Hematopoietic multipotent progenitor cell treated with erythropoietin and hydrocortisone succinate and interleukin-3 and kit ligand, for 15 days (in vitro differentiated cells): ENCODE measurements around the gene IZUMO1.
"Not testable (repeated sequence)": the region's sequence is repeated elsewhere in the genome, so short reads cannot be mapped to it uniquely, and the experiment has no call there.

ENCODE experiments used
- DNase-seq: peaks from one replicate; pipeline ENCODE4 v3.0.0-alpha.2; 2015; ENCODE audit warnings: low spot score

IZUMO1 gene

DNA sequence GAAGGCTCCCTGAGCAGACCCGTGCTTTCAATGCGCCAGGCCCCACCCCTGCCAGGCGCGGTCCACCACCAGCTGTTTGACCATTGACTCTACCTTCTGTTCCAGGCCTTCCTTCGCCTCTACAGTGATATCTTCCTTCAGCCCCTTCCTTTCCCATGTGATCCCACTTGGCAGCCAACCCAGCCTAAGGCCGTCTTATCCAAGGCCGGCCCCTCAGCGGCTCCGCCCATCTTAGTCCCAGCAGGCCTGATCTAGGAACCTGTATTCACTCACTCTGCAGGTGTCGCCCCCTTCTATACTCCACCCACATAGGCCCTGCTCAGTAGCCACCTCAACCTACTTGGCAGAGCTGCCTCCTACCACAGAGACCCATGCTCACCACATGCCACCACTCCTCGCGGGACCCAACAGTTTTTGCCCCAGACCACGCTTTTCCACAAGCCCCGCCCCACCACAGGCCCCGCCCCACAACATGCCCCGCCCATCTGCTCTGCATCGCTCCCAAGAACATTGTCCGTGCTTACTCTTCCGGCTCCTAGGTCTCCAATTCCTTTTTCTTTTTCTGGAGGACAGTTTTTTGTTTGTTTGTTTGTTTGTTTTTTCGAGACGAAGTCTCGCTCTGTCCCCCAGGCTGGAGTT, 9.2 kb downstream of the IZUMO1 start:
- DNase-seq, result no peak

DNA sequence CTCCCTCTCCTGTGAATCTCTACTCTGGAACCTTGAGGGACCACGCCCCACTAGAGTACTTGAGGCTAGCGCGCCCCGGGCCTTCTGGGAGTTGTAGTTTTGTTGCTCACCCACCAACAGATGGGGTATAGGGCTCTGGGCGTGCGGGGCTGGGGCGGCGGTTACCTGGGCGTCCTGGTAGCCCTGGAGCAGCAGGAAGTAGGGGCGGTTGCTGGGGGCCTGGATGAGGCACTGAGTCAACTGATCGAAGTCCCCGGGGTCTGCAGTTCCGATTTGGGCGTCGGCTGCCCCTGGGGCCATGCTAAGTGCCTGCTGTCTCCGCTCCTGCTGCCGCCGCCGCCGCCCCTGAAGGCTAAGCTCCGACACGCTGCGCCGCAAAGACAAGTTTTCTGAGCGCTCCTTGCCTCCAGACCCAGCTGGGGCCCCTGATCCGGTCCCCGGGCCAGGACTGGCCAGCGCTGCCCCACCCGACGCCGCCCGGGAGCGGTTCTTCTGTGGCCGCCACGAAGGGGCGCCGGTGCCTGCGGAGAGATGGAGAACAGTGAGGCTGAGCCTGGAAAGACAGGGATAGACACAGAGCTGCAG, 11.6 kb downstream of the IZUMO1 start:
- no peak for DNase-seq

DNA sequence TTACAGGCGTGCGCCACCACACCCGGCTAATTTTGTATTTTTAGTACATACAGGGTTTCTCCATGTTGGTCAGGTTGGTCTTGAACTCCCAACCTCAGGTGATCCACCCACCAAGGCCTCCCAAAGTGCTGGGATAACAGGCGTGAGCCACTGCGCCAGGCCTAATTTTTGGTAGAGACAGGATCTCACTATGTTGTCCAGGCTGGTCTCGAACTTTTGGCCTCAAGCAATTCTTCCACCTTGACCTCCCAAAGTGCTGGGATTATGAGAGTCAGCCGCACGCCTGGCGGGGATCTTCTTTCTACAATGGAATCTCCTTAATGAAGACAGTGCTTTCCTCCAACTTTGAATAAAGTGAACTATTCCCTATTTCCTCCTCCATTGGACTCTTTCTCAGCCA, 12.1 kb downstream of the IZUMO1 start:
- no peak for DNase-seq

DNA sequence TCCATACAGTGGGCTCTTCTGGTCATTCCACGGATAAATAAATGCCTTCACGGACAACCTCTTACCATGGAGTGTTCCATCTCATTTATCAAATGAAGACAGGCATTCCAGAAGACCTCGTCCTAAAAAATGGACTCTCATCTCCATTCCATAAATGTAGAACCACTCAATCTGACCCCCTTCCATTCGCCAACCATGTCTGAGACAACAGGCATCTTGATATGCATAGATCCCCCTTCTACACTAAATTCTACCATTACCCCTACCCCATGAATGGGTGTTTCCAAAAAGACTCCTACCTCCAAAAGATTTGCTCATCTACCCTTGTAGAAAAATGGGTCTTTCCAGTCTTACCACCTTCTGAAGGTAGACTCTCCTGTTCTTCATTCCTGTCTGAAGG, 15.3 kb downstream of the IZUMO1 start:
- no peak for DNase-seq

DNA sequence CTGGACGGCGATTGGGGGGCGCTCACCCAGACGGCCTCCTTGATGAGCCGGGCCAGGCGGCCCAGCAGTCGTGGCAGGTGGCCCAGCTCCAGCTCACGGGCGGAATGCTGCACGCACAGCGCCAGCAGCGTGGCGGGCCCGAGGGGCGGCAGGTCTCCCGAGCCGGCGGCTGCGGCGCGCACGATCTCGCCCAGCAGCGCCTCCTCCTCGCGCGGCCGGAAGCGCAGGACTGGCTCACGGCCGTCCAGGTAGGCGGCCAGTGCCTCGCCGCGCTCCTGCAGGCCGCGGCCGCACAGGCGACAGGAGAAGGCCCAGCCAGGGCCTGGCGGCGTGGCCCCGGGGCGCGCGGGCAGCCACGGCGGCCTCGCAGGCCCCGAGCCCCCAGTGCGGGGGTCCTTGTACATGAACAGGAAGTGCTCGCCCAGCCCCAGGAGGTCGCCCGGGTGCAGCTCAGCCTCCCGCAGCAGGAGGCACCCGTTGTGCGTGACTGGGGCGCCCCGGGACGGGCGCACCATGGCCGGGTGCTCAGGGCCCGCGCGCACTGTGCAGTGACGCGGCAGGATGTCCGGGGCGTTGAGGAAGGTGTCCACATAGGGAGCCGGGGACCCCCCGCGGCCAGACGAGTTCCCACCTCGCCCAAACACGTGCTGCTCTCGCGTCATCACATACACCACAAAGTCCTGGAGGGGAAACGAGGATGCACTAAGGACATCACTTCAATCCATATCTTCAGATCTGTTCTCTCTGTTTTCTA, 17.6 kb downstream of the IZUMO1 start:
- DNase-seq, result no peak

DNA sequence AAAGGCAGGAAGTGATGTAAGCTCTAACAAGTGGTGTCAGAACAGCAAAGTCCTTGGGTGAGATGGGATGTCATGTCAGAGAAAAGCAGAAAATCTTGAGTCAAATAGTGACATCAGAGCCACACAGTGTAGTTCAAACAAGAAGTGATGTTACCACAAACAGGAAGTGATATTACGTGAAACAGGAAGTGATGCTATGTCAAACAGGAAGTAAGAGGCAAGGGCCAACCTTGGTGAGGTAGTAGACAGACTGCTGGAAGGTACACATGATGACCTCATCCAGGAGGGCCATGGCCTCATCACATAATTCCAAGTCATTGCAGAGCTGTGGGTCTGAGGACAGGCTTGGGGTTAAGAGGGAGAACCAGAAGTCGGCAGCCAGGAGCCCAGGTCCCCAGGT, 20.2 kb downstream of the IZUMO1 start:
- DNase-seq, result no peak

DNA sequence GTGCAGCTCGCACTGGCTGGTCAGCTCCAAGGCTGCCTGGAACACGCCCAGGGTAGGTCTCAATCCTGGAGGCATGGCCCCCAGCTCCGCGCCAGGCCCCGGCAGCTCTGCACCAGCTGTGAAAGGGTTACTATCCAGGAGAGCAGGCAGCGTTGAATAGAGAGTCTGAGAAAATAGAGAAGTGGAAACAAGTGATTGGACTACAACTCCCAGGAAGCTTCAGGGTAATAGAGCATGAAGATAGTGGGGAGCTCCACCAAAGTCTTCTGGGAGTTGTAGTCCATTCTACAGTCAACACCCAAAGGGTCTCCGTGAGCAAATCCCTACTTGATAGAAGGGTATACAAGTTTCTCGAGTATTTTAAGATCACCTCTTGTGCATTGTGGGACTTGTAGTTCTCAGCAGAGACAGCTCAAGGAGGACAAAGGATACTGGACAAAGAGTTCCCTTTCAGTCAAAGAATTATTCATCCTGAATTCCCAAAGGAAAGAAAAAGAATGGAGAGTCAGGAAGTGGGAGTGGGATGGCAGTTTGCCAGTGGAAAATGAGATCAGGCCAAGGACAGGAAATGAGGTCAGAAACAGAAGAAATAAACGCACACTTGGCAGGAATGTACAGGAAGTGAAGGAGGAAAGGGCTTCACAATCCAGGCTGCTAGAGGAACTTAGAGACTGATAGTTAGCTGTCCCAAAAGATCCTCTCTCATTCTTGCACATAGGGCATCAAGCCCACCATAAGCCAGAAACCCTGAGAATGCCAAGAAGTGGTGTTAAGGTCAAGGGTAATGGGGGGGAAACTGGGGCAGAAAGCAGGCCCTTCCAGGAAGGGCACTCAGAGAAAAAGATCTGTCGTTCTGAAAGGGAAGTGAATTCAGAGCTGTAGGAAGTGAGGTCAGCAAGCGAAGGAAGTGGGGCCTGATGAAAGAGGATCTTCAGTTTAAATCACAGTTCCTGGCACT, 21.6 kb downstream of the IZUMO1 start:
- peak; percentile 62 for DNase-seq

DNA sequence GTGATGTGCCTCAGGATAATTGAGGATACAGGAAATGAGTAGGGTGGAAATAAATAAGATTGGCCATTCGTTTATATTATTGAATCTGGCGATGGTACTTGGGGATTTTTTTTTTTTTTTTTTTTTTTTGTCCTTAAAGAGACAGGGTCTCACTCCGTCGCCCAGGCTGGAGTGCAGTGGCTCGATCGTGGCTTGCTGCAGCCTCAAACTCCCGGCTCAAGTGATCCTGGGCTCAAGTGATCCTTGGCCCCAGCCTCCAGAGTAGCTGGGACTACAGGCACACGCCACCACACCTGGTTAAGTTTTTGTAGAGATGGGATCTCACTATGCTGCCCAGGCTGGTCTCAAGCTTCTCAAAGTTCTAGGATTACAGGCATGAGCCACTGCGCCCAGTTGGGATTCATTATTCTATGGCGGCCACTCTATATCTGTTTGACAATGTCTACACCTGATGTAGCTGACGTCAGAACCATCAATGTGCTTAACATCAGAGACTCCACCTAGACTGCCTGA, 24.5 kb downstream of the IZUMO1 start:
- DNase-seq, result no peak

DNA sequence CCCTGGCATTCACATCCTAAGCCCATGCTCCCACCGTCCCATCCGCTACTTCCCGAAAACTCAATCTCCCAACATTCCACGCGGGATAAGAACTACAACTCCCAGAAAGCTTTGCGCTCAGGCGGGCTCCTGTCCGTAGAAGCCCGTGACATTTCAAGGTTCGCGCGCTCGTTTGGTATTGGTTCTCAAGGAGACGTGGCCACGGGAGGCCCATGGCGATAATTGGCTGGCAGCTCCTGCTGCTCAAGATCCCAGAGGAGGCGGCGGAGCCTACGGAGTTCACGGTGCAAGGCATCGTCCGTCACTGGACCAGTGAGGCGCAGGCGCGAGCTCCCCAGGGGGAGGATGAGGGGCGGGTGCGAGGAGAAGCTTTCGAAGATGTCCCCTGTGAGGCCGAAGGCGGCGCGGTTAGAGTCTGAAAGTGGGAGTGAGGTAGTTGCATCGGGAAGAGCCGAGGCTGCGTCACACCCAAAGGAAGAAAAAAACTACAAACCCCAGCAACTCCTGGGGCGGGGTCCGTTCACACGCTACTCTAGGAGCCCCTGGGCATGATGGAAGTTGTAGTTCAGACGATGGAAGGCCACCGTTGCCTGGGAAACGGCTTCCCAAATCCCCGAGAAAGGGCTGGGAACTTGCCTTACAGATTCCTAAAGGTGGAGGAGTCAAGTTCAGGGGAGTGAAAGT, 26.0 kb downstream of the IZUMO1 start:
- DNase-seq, result peak; percentile 97

DNA sequence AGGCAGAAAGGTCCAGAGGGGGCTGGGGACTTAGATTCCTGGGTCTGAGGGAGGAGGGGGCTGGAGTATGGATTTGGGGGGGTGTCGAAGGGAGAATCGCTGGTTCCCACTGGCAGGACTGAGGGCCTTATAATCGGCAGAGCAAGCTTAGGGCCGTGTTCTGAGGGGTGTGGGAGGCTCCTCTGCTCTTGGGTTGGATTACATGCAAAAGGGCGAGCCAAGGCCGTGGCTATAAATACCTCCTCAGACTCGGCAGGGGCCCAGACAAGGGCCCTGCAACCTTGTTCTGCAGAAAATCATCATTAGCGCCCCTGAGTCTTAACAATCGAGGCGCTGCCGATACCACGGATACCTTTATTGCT, 26.5 kb downstream of the IZUMO1 start:
- no peak for DNase-seq

DNA sequence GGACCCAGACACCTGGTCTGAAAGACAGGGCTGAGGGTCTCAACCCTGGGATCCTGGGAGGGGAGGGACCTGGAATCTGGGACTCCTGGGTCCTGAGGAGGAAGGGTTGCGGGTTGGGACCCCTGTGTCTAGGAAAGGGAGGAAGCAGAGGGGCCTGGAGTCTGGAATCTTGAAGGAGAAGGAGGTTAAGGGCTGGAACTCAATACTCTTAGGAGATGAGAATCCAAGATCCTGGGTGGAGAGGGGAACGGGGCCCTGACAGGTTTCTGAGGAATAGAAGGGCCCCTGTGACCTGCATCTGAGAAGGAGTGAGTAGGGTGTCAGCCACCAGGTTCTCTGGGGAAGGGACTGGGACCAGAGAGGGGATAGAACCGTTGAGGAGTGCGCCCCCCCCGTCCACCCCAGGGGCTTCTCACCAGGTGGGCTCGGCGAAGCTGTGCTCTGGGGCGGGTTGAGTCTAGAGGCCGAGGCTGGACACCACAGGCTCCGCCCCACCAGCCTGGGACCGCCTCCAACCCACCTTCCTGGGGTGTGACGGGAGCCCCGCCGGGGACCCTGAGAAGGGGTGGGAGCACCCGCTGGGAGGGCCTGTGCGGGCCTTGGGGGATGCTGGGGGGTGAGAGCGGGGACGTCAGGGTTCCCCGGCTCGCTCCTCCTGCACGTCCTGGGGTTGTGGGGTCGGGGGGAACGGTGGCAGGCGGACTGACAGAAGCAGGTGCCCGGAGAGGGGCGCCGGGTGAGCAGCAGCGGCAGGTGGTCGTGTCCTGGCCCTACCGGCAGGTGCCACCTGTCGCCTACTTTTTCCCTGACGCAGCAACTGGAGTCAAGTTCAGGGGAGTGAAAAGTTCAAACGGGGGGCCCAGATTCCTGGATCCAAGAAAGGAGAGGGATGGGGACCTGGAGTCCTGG, 27.2 kb downstream of the IZUMO1 start, which contains the start of gene MAMSTR:
TSS of gene MAMSTR (minus strand) at position 463 of the 909 bp plus-strand sequence. CDS start 694 bp downstream, outside the sequence.
- no peak for DNase-seq

DNA sequence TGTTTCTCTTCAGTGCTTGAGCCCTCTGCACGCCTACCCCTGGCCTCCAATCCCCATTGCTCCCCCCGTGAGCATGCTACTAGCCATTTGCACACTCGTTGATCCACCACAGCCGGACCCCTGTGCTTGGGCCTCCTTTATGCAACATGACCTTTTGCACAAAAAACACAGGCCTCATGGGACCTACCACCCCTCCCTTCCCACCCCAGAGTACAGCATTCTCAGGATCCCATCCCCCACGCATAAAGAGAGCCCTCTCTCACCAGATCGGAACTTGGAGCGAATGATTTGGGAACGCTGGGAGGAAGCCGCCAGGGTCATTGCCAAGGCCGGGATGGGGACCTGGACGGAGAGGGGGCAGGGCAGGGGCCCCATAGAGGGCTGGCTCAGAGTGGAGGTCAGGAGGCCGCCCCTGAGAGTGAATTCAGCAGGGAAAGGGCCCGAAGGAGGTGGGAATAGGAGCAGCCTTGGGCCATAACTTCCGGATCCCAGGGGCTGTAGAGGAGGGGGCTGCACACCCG, 27.9 kb downstream of the IZUMO1 start:
- DNase-seq, result no peak

DNA sequence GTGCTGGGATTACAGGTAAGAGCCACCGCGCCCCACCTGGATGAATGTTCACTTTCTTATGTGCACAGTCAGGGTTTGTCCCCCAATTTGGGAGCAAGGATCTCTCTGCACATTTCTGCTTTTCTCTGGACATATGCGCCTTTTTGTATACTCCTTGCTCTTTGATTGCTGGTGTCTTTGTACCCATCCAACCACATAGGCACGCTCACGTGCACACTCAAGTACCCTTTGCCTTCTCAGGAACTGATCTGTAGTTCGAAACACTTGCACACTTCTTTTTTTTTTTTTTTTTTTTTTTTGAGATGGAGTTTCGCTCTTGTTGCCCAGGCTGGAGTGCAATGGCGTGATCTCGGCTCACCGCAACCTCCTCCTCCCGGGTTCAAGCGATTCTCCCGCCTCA, 28.6 kb downstream of the IZUMO1 start:
- not testable (repeated sequence) for DNase-seq

DNA sequence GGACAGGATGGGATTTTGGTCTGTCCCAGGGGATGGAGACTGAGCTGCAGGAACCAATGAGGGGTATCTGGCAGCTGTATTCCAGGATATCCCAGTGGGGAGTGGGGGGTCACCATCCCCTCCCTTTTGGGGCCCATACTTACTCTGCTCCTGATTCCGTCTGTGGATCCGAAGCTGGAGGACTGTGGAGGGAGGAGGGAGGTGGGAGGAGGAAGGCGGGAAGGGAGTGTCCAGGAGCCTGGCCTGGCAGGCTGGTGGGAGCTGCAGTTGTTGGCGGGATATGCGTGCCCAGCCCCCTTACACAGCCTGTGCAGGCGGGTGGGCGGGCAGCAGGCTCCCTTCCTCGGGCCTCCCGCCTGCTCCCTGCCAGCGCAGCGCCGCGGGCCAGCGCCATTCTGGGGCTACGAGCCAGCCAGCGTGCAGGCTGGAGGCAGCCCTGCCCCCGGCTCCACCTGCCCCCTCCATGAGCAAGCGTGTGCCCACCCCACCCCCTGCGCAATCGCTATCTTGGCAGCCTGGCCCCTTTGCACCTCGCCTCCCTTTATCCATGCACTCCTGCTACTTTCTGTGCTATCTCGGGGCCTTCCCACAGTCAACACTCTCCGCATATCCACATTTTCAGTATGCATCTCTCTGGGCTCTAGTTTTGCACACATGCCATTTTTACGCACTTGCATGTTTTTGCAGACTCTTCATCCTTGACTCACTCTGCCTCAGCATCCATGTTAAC, 30.0 kb downstream of the IZUMO1 start:
- DNase-seq, result peak; percentile 44

DNA sequence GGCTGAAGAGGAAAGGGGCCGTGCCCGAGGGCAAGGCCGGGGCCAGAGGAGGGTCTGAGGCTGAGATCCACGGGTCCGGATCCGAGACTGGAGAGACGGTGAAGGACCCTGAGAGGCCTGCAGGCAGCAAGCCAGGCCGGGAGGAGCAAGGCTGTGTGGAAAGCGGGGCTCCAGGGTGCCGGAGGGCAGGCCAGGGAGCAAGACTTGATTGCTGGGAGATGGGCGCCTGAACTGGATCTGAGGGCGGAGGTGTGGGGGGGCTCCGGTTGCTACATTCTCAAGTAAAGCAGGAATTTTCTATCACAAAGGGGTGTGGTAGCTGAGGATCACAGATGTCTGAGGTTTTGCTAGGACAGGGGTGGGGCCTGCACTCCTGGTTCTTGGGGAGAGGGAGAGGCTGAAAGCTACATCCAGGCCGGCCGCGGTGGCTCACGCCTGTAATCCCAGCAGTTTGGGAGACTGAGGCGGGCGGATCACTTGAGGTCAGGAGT, 31.0 kb downstream of the IZUMO1 start:
- no peak for DNase-seq

DNA sequence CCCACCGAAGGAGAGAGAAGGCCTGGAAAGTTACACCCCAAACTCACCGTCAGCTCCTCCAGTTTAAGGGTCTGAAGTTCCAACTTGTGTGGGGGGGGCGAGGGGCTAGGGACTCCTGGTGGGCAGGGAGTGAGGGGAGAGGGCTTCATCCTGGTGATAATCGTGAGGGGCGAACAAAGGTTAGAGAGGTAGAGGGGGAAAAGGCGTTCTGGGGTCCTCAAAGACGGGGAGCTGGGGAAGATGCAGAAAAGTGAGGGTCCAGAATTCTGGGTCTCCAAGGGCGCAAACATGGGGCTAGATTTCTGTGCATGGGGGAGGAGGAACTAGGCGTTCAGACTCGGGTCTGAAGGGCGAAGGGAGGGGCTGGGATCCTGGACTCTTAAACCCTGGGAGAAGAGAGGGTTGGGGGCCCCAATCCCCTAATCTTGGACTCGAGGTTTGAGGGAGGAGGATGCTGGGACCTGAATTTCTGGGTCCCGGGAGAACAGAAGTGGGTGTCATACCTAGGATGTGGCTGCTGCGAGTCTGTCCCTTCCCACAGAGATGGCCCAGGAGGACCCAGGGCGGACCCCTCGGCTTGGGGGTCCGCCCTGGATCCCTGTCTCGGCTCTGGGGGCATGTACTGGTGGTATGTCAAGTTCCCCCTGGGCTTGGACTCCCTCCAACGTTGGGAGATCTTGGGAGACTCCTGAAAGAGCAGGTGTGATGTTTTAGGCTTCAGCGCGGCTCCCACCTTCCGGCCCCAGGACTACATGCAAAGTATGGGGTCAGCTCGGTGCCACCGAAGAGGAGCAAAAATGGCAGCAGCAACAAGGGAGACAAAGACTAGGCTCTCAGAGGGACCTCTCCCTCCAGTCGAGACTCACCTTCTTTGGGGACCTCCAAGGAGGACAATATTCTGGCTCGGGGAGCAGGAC, 31.7 kb downstream of the IZUMO1 start:
- no peak for DNase-seq

DNA sequence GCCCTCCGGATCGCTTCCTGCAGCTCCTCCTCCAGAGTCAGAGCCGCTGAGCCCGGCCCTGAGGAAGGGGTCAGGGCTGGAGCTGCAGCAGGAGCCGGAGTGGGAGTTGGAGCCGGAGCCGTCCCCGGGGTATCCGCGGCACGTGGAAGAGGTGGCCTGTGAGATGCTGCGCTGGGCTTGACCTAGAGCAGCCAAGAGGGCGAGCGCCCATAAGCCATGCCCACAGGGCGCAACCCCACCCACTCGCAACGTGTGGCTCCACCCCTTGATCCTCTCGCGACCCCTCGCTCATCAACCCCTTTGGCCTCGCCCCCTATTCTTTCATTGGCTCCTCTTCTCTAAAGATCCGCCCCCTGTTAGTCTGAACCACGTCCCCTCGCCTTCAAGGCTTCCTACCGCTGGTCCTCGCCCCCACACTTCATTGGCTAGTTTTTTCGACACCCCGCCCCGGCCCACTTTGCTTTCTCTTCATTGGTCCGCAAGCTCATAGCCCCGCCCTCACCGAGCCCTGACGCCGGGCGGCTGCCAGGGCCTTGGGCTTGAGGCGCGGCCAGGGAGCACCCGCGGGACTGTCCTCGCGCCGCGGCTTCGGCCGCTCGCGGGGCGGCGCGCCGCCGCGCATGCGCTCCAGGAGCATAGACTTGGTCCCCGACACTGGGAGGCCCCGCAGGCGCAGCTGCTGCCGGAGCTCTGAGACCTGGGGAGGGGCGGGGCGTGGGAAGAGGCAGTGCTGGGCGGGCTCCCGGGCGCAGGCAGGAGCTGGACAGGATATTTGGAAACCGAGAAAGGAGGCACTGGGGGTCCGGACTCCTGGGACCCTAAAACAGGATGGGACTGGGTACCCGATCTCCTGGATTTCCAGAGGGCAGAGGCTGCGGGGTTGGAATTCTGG, 32.6 kb downstream of the IZUMO1 start:
- DNase-seq, result peak; percentile 97
